ENCODE data around the gene CALB2. TPM values are rescaled to one million over a fixed set of nuclear protein-coding genes. Genes with fewer than 3 reads are reported as not detected.
"Not testable (repeated sequence)": the region's sequence is repeated elsewhere in the genome, so short reads cannot be mapped to it uniquely, and the experiment has no call there.

CALB2 gene
- total RNA-seq, 5 donors from 2014 or later (not counting 1 experiment from before 2014, with no cell fraction given): not detected

- CTCF ChIA-PET: interaction anchor here in 1 of 2 donors (0.6 to 1.1 kb wide), 2 partner anchors 112 to 674 kb away, joined by 3 to 4 read pairs; no protein-coding TSS in a partner anchor
- no peaks in the 10 kb centered on the region for H3K9me3 ChIP-seq
- Mint-ChIP-seq H3K27ac (no peak overlapping the region), H3K9me3 (no peaks in the 10 kb centered on the region), H3K4me3 (no peak overlapping the region), H3K4me1 (peaks cover 0 to 5% (median 0%) of the 10 kb centered on the region in 3 donors), H3K36me3 (no peaks in the 10 kb centered on the region), H3K27me3 (peaks cover 31% of the 10 kb centered on the region in 2 donors)
- H3K27me3 ChIP-seq (replicated peaks in 1 of 2; ENCODE audit: control insufficient read depth in 2 of 2, extremely low read depth in 1 of 2, insufficient read depth in 2 of 2, low read length in 1 of 2): peaks cover 10 to 42% of the 10 kb centered on the region in 2 experiments
- H3K4me1 ChIP-seq (ENCODE audit: control insufficient read depth in 1 of 2, extremely low read depth in 1 of 2, insufficient read depth in 2 of 2, low read length in 2 of 2): peaks cover 0 to 12% of the 10 kb centered on the region in 2 experiments
- POLR2A ChIA-PET: no interaction called here
- DNase-seq: no peak
- no peak for ATAC-seq (replicated peaks in 1 of 4)
- no peak overlapping the region for H3K27ac ChIP-seq (ENCODE audit: low read length)
- H3K36me3 ChIP-seq (ENCODE audit: control insufficient read depth in 2 of 2, extremely low read depth in 1 of 2, insufficient read depth in 1 of 2, low read length in 1 of 2): no peaks in the 10 kb centered on the region
- 39% methylated on average over 2 of the region's 7 CpGs for WGBS (ENCODE audit: insufficient coverage)
- no peak overlapping the region for H3K4me3 ChIP-seq (ENCODE audit: control insufficient read depth in 1 of 2, extremely low read depth in 1 of 2, low read length in 1 of 2)
Observed at GRCh38 chr16:71356051-71356740, 2.3 kb upstream of the CALB2 start.

GRCh38 chr16:71356936-71357335 lies 1.6 kb upstream of the CALB2 start:
- not testable (repeated sequence) for H3K27ac Mint-ChIP-seq

GRCh38 chr16:71357681-71358080 lies 842 bp upstream of the CALB2 start:
- Histone ChIP-seq H3K4me3 (ENCODE audit: control insufficient read depth in 1 of 2, extremely low read depth in 1 of 2, low read length in 1 of 2) (no peak overlapping the region), H3K36me3 (ENCODE audit: control insufficient read depth in 2 of 2, extremely low read depth in 1 of 2, insufficient read depth in 1 of 2, low read length in 1 of 2) (no peaks in the 10 kb centered on the region), H3K27ac (ENCODE audit: low read length) (no peak overlapping the region), H3K9me3 (no peaks in the 10 kb centered on the region), H3K27me3 (replicated peaks in 1 of 2; ENCODE audit: control insufficient read depth in 2 of 2, extremely low read depth in 1 of 2, insufficient read depth in 2 of 2, low read length in 1 of 2) (peaks cover 10 to 45% of the 10 kb centered on the region in 2 experiments), H3K4me1 (ENCODE audit: control insufficient read depth in 1 of 2, extremely low read depth in 1 of 2, insufficient read depth in 2 of 2, low read length in 2 of 2) (peaks cover 0 to 12% of the 10 kb centered on the region in 2 experiments)
- ATAC-seq (replicated peaks in 1 of 4): no peak
- peak overlapping the region in 1 of 3 donors; percentile 15 for H3K4me3 Mint-ChIP-seq
- ChIA-PET CTCF (interaction anchor here in 1 of 2 donors (0.6 kb wide), 2 partner anchors 74 to 105 kb away, joined by 4 read pairs; no protein-coding TSS in a partner anchor), POLR2A (no interaction called here)
- peaks cover 27 to 36% of the 10 kb centered on the region in 2 donors for H3K27me3 Mint-ChIP-seq
- DNase-seq: no peak
- H3K4me1 Mint-ChIP-seq: peaks cover 0 to 5% (median 0%) of the 10 kb centered on the region in 3 donors
- H3K36me3 Mint-ChIP-seq: no peaks in the 10 kb centered on the region
- 46% methylated on average over 3 of the region's 11 CpGs for WGBS (ENCODE audit: insufficient coverage)
- H3K9me3 Mint-ChIP-seq: no peaks in the 10 kb centered on the region
- no peak overlapping the region for H3K27ac Mint-ChIP-seq

More at GRCh38 chr16:71356936-71357335, 1.6 kb upstream of the CALB2 start:
- H3K4me1 Mint-ChIP-seq; H3K4me3 Mint-ChIP-seq; POLR2A ChIA-PET; H3K27ac ChIP-seq (ENCODE audit: low read length); H3K4me3 ChIP-seq (ENCODE audit: control insufficient read depth in 1 of 2, extremely low read depth in 1 of 2, low read length in 1 of 2); H3K36me3 ChIP-seq (ENCODE audit: control insufficient read depth in 2 of 2, extremely low read depth in 1 of 2, insufficient read depth in 1 of 2, low read length in 1 of 2); H3K9me3 Mint-ChIP-seq; H3K36me3 Mint-ChIP-seq; ATAC-seq (replicated peaks in 1 of 4); H3K9me3 ChIP-seq; DNase-seq: not testable (repeated sequence)
- CTCF ChIA-PET: interaction anchor here (0.6 to 1.1 kb wide), 2 partner anchors 112 to 1646 kb away, joined by 3 read pairs; no protein-coding TSS in a partner anchor
- peaks cover 27 to 35% of the 10 kb centered on the region in 2 donors for H3K27me3 Mint-ChIP-seq
- Histone ChIP-seq H3K4me1 (ENCODE audit: control insufficient read depth in 1 of 2, extremely low read depth in 1 of 2, insufficient read depth in 2 of 2, low read length in 2 of 2) (peaks cover 0 to 12% of the 10 kb centered on the region in 2 experiments), H3K27me3 (replicated peaks in 1 of 2; ENCODE audit: control insufficient read depth in 2 of 2, extremely low read depth in 1 of 2, insufficient read depth in 2 of 2, low read length in 1 of 2) (peaks cover 10 to 45% of the 10 kb centered on the region in 2 experiments)
- 63% methylated on average over 1 of the region's 4 CpGs for WGBS (ENCODE audit: insufficient coverage)

- peaks cover 10 to 44% of the 10 kb centered on the region in 2 experiments for H3K27me3 ChIP-seq (replicated peaks in 1 of 2; ENCODE audit: control insufficient read depth in 2 of 2, extremely low read depth in 1 of 2, insufficient read depth in 2 of 2, low read length in 1 of 2)
- no peaks in the 10 kb centered on the region for H3K36me3 ChIP-seq (ENCODE audit: control insufficient read depth in 2 of 2, extremely low read depth in 1 of 2, insufficient read depth in 1 of 2, low read length in 1 of 2)
- ChIA-PET POLR2A (no interaction called here), CTCF (interaction anchor here in 1 of 2 donors (0.6 to 0.9 kb wide), 2 partner anchors 13 to 52 kb away, joined by 3 to 10 read pairs; no protein-coding TSS in a partner anchor)
- H3K27ac ChIP-seq (ENCODE audit: low read length): no peak overlapping the region
- H3K9me3 ChIP-seq: no peaks in the 10 kb centered on the region
- no peak overlapping the region for H3K4me3 ChIP-seq (ENCODE audit: control insufficient read depth in 1 of 2, extremely low read depth in 1 of 2, low read length in 1 of 2)
- peaks cover 0 to 12% of the 10 kb centered on the region in 2 experiments for H3K4me1 ChIP-seq (ENCODE audit: control insufficient read depth in 1 of 2, extremely low read depth in 1 of 2, insufficient read depth in 2 of 2, low read length in 2 of 2)
- Mint-ChIP-seq H3K27me3 (peaks cover 29 to 43% of the 10 kb centered on the region in 2 donors), H3K4me3 (no peak overlapping the region), H3K9me3 (no peaks in the 10 kb centered on the region), H3K4me1 (peaks cover 0 to 5% (median 0%) of the 10 kb centered on the region in 3 donors), H3K36me3 (no peaks in the 10 kb centered on the region), H3K27ac (no peak overlapping the region)
- DNase-seq: no peak
- 100% methylated on average over 2 of the region's 6 CpGs for WGBS (ENCODE audit: insufficient coverage)
- no peak for ATAC-seq (replicated peaks in 1 of 4)
Observed at GRCh38 chr16:71359431-71359830, 908 bp downstream of the CALB2 start.

- no peaks in the 10 kb centered on the region for H3K36me3 Mint-ChIP-seq
Observed at GRCh38 chr16:71360378-71360777, 1.9 kb downstream of the CALB2 start.

GRCh38 chr16:71364133-71364681 lies 5.7 kb downstream of the CALB2 start:
- POLR2A ChIA-PET: interaction anchor here in 1 of 2 donors (0.6 kb wide), 1 partner anchor 9 kb away, joined by 3 read pairs; no protein-coding TSS in a partner anchor
- WGBS (ENCODE audit: insufficient coverage): 81% methylated on average over 6 of the region's 9 CpGs
- CTCF ChIA-PET: interaction anchor here in 1 of 2 donors (0.6 kb wide), 1 partner anchor 14 kb away, joined by 3 read pairs; no protein-coding TSS in a partner anchor

More at GRCh38 chr16:71360378-71360777, 1.9 kb downstream of the CALB2 start:
- CTCF ChIA-PET: interaction anchor here in 1 of 2 donors (0.9 kb wide), 1 partner anchor 12 kb away, joined by 3 read pairs; no protein-coding TSS in a partner anchor
- POLR2A ChIA-PET: no interaction called here
- Mint-ChIP-seq H3K27me3 (peaks cover 28 to 47% of the 10 kb centered on the region in 2 donors), H3K4me1 (peaks cover 0 to 5% (median 0%) of the 10 kb centered on the region in 3 donors), H3K4me3 (no peak overlapping the region), H3K9me3 (no peaks in the 10 kb centered on the region), H3K27ac (no peak overlapping the region)
- Histone ChIP-seq H3K36me3 (ENCODE audit: control insufficient read depth in 2 of 2, extremely low read depth in 1 of 2, insufficient read depth in 1 of 2, low read length in 1 of 2) (no peaks in the 10 kb centered on the region), H3K27ac (ENCODE audit: low read length) (no peak overlapping the region), H3K4me1 (ENCODE audit: control insufficient read depth in 1 of 2, extremely low read depth in 1 of 2, insufficient read depth in 2 of 2, low read length in 2 of 2) (peaks cover 0 to 12% of the 10 kb centered on the region in 2 experiments), H3K9me3 (no peaks in the 10 kb centered on the region), H3K4me3 (ENCODE audit: control insufficient read depth in 1 of 2, extremely low read depth in 1 of 2, low read length in 1 of 2) (no peak overlapping the region), H3K27me3 (replicated peaks in 1 of 2; ENCODE audit: control insufficient read depth in 2 of 2, extremely low read depth in 1 of 2, insufficient read depth in 2 of 2, low read length in 1 of 2) (peaks cover 10 to 46% of the 10 kb centered on the region in 2 experiments)
- ATAC-seq (replicated peaks in 1 of 4) (no peak), DNase-seq (no peak)
- WGBS (ENCODE audit: insufficient coverage): 45% methylated on average over 2 of the region's 2 CpGs

More at GRCh38 chr16:71364133-71364681, 5.7 kb downstream of the CALB2 start:
- Mint-ChIP-seq H3K4me3 (no peak overlapping the region), H3K36me3 (no peaks in the 10 kb centered on the region), H3K4me1 (no peaks in the 10 kb centered on the region), H3K27me3 (peaks cover 40 to 42% of the 10 kb centered on the region in 2 donors), H3K27ac (no peak overlapping the region), H3K9me3 (no peaks in the 10 kb centered on the region)
- Histone ChIP-seq H3K4me1 (ENCODE audit: control insufficient read depth in 1 of 2, extremely low read depth in 1 of 2, insufficient read depth in 2 of 2, low read length in 2 of 2) (no peaks in the 10 kb centered on the region), H3K27me3 (replicated peaks in 1 of 2; ENCODE audit: control insufficient read depth in 2 of 2, extremely low read depth in 1 of 2, insufficient read depth in 2 of 2, low read length in 1 of 2) (peaks cover 6 to 39% of the 10 kb centered on the region in 2 experiments), H3K36me3 (ENCODE audit: control insufficient read depth in 2 of 2, extremely low read depth in 1 of 2, insufficient read depth in 1 of 2, low read length in 1 of 2) (no peaks in the 10 kb centered on the region), H3K9me3 (no peaks in the 10 kb centered on the region), H3K27ac (ENCODE audit: low read length) (no peak overlapping the region), H3K4me3 (ENCODE audit: control insufficient read depth in 1 of 2, extremely low read depth in 1 of 2, low read length in 1 of 2) (no peak overlapping the region)
- DNase-seq: no peak
- no peak for ATAC-seq (replicated peaks in 1 of 4)
